ENCODE data around the gene GALNT10.

Gene GALNT10

GRCh38 chr5:154388842-154389241 is 198.3 kb downstream of the GALNT10 start:
- TF ChIP-seq FOXP2 (optimal IDR thresholded peaks at IDR 0.05; ENCODE audit: control extremely low read depth, extremely low read length, insufficient read depth) (no peak), EZH2 (IDR thresholded peaks at IDR 0.05) (no peak), POLR2AphosphoS5 (IDR thresholded peaks at IDR 0.05; ENCODE audit: borderline replicate concordance, low read depth, low read length) (no peak)
- DNase-seq (ENCODE audit: low read depth, low spot score): no peak
- no peaks in the 10 kb centered on the region for H3K9me3 ChIP-seq (ENCODE audit: low read depth, low read length)
- H3K36me3 ChIP-seq (ENCODE audit: insufficient read depth, low read length): no peaks in the 10 kb centered on the region
- no peak overlapping the region for H3K27ac ChIP-seq
- no peak overlapping the region for H3K9ac ChIP-seq (ENCODE audit: insufficient read length)
- H3K4me3 ChIP-seq: no peak overlapping the region

DNA sequence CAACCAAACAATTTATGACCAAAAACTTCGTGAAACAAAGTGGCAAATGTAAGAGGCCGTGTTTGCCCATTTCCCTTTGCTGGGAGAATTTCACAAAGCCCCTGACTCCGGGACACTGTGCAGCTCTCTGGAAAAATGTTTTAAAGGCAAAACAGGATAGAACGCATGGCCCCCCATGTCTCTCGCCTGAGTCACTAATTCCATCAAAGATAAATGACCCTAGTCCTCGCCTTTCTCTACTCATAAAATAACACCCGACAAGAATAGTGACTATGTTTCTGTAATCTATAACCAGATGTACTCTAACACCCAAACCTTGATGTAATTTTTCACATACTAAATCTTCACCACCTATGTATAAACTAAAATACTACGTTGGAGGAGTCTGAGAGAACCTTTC is 199.6 kb downstream of the GALNT10 start:
- no peaks in the 10 kb centered on the region for H3K9me3 ChIP-seq (ENCODE audit: low read depth, low read length)
- H3K9ac ChIP-seq (ENCODE audit: insufficient read length): no peak overlapping the region
- DNase-seq (ENCODE audit: low read depth, low spot score): no peak
- H3K36me3 ChIP-seq (ENCODE audit: insufficient read depth, low read length): no peaks in the 10 kb centered on the region
- no peak overlapping the region for H3K27ac ChIP-seq
- no peak overlapping the region for H3K4me3 ChIP-seq
- TF ChIP-seq EZH2 (IDR thresholded peaks at IDR 0.05): no peak
- TF ChIP-seq POLR2AphosphoS5 (IDR thresholded peaks at IDR 0.05; ENCODE audit: borderline replicate concordance, low read depth, low read length): no peak
- no peak for TF ChIP-seq FOXP2 (optimal IDR thresholded peaks at IDR 0.05; ENCODE audit: control extremely low read depth, extremely low read length, insufficient read depth)

DNA sequence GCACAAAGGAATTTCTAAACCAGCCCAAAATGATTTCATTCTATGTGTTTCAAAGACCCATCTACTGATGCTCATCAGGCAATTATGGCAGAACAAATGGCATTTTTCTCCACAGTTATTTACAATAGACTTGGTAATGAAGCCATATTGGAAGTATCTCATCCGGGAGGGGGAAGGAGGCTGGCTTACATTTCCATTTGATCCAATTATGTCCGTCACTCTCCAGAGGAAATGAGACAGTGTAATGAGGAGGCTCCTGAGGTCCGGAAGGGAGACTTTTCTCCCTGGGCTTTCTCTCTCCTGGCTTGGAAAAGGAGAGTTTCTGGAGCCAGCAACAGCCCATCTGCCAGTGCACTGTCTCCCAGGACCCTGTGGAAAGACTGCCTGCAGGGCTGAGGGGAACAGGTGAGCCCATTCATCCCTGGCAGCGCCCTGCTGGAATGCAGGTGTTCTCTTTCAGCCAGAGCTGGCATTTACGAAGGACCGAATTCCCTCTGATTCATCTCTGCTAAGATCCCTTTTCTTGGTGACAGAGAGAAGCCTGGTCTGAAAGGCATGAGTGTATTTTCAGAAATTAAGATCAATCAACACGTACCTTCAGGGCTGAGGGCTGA is 200.3 kb downstream of the GALNT10 start:
- no peak for DNase-seq (ENCODE audit: low read depth, low spot score)
- no peak overlapping the region for H3K27ac ChIP-seq
- no peak overlapping the region for H3K9ac ChIP-seq (ENCODE audit: insufficient read length)
- no peaks in the 10 kb centered on the region for H3K9me3 ChIP-seq (ENCODE audit: low read depth, low read length)
- H3K4me3 ChIP-seq: no peak overlapping the region
- H3K36me3 ChIP-seq (ENCODE audit: insufficient read depth, low read length): no peaks in the 10 kb centered on the region
- TF ChIP-seq POLR2AphosphoS5 (IDR thresholded peaks at IDR 0.05; ENCODE audit: borderline replicate concordance, low read depth, low read length) (no peak), EZH2 (IDR thresholded peaks at IDR 0.05) (no peak), FOXP2 (optimal IDR thresholded peaks at IDR 0.05; ENCODE audit: control extremely low read depth, extremely low read length, insufficient read depth) (no peak)

DNA sequence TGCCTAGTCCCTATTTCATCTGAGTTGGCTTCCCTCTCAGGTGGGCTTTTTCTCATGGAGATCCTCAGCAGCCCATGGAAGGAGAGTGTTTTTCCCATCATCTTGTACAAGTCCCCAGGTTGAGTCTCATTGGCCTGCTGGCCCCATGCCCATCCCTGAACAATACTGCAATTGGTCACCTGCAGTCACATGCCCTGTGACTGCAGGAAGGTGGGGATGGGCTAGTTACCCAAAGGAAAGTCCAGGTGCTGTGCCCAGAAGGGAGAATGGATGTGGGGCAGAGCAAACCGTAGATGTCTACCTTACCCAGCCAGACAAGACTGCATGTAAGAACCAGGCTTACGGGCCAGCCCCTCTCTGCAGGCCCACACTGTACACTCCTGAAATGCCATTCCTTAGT is 201.3 kb downstream of the GALNT10 start:
- no peak overlapping the region for H3K27ac ChIP-seq
- H3K4me3 ChIP-seq: no peak overlapping the region
- no peaks in the 10 kb centered on the region for H3K36me3 ChIP-seq (ENCODE audit: insufficient read depth, low read length)
- H3K9me3 ChIP-seq (ENCODE audit: low read depth, low read length): no peaks in the 10 kb centered on the region
- TF ChIP-seq FOXP2 (optimal IDR thresholded peaks at IDR 0.05; ENCODE audit: control extremely low read depth, extremely low read length, insufficient read depth): no peak
- no peak for TF ChIP-seq POLR2AphosphoS5 (IDR thresholded peaks at IDR 0.05; ENCODE audit: borderline replicate concordance, low read depth, low read length)
- no peak for TF ChIP-seq EZH2 (IDR thresholded peaks at IDR 0.05)
- no peak overlapping the region for H3K9ac ChIP-seq (ENCODE audit: insufficient read length)
- DNase-seq (ENCODE audit: low read depth, low spot score): no peak

DNA sequence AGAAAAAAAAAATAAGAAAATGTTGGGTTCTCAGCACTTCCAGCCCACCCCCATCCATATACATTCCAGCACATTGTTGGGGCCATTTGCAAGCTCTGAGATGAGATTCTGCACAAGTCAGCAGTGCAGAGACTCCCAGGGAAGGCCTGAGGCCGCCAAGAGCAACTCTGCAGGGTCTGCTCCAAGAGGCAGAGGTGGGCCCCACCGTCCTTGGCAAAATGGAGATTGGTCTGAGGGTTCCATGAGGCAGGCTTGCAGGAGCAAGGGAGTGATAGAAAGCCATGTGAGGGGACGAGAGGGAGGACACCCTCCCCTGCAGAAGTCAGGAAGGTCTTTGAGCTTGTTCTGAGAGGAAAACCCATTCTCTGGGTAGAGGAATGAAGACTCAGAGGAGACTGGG is 203.3 kb downstream of the GALNT10 start:
- no peak for DNase-seq (ENCODE audit: low read depth, low spot score)
- Histone ChIP-seq H3K9me3 (ENCODE audit: low read depth, low read length) (no peaks in the 10 kb centered on the region), H3K36me3 (ENCODE audit: insufficient read depth, low read length) (no peaks in the 10 kb centered on the region), H3K9ac (ENCODE audit: insufficient read length) (no peak overlapping the region), H3K4me3 (no peak overlapping the region), H3K27ac (no peak overlapping the region)
- no peak for TF ChIP-seq EZH2 (IDR thresholded peaks at IDR 0.05)
- no peak for TF ChIP-seq FOXP2 (optimal IDR thresholded peaks at IDR 0.05; ENCODE audit: control extremely low read depth, extremely low read length, insufficient read depth)
- no peak for TF ChIP-seq POLR2AphosphoS5 (IDR thresholded peaks at IDR 0.05; ENCODE audit: borderline replicate concordance, low read depth, low read length)

- Histone ChIP-seq H3K9me3 (ENCODE audit: low read depth, low read length) (no peaks in the 10 kb centered on the region), H3K27ac (no peak overlapping the region), H3K36me3 (ENCODE audit: insufficient read depth, low read length) (no peaks in the 10 kb centered on the region), H3K4me3 (no peak overlapping the region), H3K9ac (ENCODE audit: insufficient read length) (no peak overlapping the region)
- DNase-seq (ENCODE audit: low read depth, low spot score): no peak
- TF ChIP-seq POLR2AphosphoS5 (IDR thresholded peaks at IDR 0.05; ENCODE audit: borderline replicate concordance, low read depth, low read length) (no peak), FOXP2 (optimal IDR thresholded peaks at IDR 0.05; ENCODE audit: control extremely low read depth, extremely low read length, insufficient read depth) (no peak), EZH2 (IDR thresholded peaks at IDR 0.05) (no peak)
Measured at GRCh38 chr5:154394307-154394706, 203.8 kb downstream of the GALNT10 start.

GRCh38 chr5:154395407-154396106 is 205.0 kb downstream of the GALNT10 start:
- no peak overlapping the region for H3K27ac ChIP-seq

GRCh38 chr5:154396128-154396527 is 205.6 kb downstream of the GALNT10 start:
- no peak overlapping the region for H3K9ac ChIP-seq (ENCODE audit: insufficient read length)
- H3K4me3 ChIP-seq: no peak overlapping the region
- TF ChIP-seq EZH2 (IDR thresholded peaks at IDR 0.05): no peak
- TF ChIP-seq POLR2AphosphoS5 (IDR thresholded peaks at IDR 0.05; ENCODE audit: borderline replicate concordance, low read depth, low read length): no peak
- TF ChIP-seq FOXP2 (optimal IDR thresholded peaks at IDR 0.05; ENCODE audit: control extremely low read depth, extremely low read length, insufficient read depth): no peak
- no peaks in the 10 kb centered on the region for H3K36me3 ChIP-seq (ENCODE audit: insufficient read depth, low read length)
- DNase-seq (ENCODE audit: low read depth, low spot score): no peak
- no peak overlapping the region for H3K27ac ChIP-seq
- H3K9me3 ChIP-seq (ENCODE audit: low read depth, low read length): no peaks in the 10 kb centered on the region

More at GRCh38 chr5:154395407-154396106, 205.0 kb downstream of the GALNT10 start:
- no peak for DNase-seq (ENCODE audit: low read depth, low spot score)
- TF ChIP-seq POLR2AphosphoS5 (IDR thresholded peaks at IDR 0.05; ENCODE audit: borderline replicate concordance, low read depth, low read length): no peak
- no peak for TF ChIP-seq FOXP2 (optimal IDR thresholded peaks at IDR 0.05; ENCODE audit: control extremely low read depth, extremely low read length, insufficient read depth)
- no peak for TF ChIP-seq EZH2 (IDR thresholded peaks at IDR 0.05)
- Histone ChIP-seq H3K4me3 (no peak overlapping the region), H3K9ac (ENCODE audit: insufficient read length) (no peak overlapping the region), H3K36me3 (ENCODE audit: insufficient read depth, low read length) (no peaks in the 10 kb centered on the region), H3K9me3 (ENCODE audit: low read depth, low read length) (no peaks in the 10 kb centered on the region)

Measured in SK-N-MC (cell line).